Stimulated activated CD8-positive, alpha-beta memory T cell treated with anti-CD3 and anti-CD28 coated beads, Interleukin-12 subunit alpha, Interleukin-12 subunit beta, amount 100 ng/mL, for 24 hours (primary cell): ENCODE results near the gene CTBP2.

Experiments
- DNase-seq: peaks from one replicate; pipeline ENCODE4 v3.0.0-alpha.2; 2020; ENCODE audit errors: extremely low read depth

The CTBP2 gene

DNA sequence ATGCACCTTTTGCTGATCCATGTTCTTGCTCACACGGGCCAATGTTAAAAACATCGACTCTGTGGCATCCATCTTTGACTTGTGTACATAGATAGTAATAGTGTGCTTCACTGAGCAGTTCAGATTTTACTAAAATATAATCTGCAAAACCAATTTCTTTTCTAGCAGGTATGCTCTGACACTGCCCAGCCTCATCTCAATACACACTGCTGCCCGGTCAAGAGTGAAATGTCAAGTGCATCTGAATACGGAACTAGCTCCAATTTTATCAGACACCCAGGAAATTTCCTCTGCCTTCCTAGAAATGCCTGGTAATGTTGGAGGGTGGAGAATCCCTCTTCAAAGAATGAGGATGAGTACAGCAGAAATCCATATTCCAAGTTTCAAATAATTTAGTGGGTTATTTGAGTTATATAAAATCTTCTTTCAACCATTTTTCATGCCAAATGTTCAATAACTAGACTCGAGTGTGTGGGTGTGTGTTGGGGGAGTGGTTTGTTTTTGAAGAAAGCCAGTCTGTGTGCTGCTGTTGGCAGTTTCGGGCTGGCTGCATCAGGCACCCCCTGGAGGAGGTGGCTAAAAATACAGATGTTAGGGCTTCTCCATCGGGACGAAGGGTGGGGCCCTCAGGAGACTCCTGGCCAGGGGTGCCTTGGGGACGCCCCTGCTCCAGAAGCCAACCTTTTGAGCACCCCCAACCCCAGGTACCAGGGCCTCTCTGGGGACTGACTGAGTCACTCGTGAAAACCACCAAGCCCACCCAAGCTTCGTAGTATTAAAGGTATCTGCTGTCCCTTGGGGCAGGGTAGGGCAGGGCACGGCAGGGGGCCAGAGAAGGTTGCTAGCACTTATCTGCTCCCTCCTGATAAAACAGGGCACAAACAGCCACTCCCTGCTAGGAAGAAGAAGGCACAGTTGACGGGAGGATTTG lies 15.4 kb downstream of the CTBP2 start:
- no peak for DNase-seq

DNA sequence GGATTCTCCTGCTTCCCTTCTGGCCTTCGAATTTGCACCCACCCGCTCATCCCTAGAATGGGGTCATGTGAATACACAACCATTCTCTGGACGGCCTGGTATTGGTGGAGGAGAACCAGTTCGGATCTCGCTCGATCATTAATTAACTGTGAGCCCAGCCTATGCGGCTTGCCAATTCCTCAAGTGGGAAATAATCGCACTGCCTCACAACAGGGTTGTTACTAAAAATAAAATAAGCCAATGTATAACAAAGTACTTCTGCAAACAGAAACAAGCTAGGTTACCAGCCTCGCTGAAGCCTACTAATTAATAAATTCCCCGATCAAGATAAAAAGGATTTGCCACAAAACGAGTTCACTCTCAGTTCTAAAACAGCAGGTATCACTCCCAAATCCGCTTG lies 16.2 kb downstream of the CTBP2 start:
- DNase-seq: no peak

DNA sequence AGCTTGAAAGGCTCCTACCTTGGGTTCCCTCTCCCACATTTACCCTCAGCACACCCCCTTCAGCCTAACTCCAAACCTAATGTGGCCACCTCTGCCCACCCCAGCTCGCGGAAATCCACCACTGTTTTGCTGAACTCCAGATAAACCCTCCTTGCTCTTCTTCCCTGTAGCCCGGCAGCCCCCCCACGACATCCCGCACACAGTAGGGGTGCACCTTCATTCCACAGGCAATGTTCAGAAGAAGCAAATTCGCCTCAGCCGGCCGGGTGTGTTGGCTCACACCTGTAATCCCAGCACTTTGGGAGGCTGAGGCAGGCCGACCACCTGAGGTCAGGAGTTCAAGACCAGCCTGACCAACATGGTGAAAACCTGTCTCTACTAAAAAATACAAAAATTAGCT lies 17.4 kb downstream of the CTBP2 start:
- no peak for DNase-seq

DNA sequence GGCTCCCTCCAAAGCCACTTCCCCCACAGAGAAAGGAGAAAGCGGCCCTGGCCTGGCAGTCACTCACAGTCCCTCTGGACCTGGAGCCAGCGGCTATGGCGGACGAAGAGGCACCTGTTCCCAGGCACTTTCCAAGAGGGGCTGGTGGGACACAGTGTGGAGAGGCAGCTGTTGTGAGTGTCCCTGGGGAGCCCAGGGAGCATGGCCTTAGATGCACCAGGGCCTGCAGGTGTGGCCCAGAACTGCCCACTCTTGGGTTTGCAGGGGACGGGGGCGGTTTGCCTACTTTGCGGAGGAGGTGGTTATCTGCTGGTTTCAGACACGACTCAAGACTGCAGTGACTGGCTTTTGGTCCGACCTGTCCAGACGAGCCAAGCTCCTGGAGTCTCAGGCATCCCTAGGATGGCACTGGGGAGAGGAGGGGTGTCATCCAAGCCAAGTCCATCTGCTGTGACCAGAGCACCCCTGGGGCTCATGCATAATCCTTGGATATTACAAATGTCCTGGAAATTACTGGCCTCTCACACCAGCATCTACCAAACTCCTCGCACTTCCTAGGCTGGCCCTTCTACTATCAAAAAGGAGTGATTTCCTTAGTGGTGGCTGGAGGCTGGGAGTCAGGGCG lies 18.4 kb downstream of the CTBP2 start:
- no peak for DNase-seq

GRCh38 chr10:125141150-125141859 lies 19.1 kb downstream of the CTBP2 start:
- no peak for DNase-seq

DNA sequence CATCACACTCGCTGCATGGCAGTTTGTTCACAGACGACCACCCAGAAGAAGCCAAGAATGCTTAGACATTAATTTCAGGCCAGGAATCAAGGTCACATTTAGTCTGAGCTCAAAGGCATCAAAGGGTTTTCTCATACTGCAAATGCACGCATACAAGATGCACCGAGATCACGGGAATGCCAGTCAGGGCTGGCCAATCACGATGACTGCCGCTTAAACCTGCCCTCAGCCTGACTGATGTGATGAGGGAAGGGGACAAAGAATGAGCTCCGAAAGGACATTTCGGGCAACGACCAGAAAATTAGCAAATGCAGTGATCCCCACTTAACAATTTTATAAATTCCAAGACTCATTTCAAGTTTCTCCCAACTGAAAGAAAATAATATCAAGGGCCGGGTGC lies 20.2 kb downstream of the CTBP2 start:
- DNase-seq: no peak

GRCh38 chr10:125137601-125138438 lies 22.5 kb downstream of the CTBP2 start:
- no peak for DNase-seq

DNA sequence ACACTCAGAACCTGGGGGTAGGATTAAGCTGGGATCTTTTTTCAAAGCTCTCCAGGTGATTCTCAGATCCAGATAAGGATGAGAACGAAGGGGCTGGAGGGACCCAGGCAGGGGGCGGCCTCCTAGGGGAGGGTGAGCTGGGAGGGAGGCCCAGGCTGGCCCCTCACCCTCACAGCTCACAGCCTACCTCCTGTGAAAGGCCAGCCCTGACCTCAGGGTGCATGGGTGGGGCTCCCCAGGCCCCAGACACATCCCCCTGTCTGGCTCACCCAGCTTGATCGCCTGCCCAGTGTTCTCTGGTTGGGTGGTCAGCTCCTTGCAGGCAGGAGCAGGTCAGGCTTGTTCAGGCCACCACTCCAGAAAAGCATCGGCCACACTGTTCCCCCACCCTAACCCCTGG lies 24.3 kb downstream of the CTBP2 start:
- DNase-seq: no peak

GRCh38 chr10:125135771-125136035 lies 24.7 kb downstream of the CTBP2 start:
- DNase-seq: no peak

GRCh38 chr10:125134916-125135770 lies 25.2 kb downstream of the CTBP2 start:
- DNase-seq: no peak

GRCh38 chr10:125134483-125134848 lies 25.9 kb downstream of the CTBP2 start:
- no peak for DNase-seq

DNA sequence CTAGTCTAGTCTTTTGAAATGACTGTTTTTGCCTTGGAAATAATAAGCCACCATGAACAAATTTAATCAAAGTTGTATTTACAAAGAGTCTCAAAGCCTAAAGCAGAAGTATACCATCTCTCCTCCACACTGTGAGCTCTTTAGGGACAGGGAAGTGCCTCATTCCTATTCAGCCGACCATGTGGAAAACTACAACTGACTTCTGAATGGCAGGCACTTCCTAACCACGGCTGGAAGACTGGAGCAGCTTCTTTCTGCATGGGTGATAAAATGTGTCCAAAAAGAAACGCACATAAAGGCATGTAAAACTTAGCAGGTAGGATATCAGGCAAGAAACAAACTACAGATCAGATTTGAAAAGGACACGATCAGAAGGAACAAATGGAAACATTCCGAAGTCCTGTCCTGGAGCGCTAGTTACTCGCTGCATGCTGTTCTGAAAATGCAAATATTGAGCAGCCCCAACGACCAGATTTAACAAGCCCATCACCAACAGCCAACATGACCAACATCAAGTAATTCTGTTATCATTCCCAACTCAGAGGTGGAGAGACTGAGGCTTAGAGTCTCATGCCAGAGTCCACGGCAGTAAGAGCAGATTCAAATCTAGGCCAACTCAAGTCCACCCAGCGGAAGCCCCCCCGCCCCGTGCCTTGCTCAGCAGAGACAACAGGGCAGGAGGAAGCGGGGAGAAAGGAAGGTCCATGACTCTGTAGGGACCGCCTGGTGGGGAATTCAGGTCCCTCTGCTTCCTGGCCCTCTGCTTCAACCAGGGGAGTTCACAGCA lies 26.5 kb downstream of the CTBP2 start:
- no peak for DNase-seq

DNA sequence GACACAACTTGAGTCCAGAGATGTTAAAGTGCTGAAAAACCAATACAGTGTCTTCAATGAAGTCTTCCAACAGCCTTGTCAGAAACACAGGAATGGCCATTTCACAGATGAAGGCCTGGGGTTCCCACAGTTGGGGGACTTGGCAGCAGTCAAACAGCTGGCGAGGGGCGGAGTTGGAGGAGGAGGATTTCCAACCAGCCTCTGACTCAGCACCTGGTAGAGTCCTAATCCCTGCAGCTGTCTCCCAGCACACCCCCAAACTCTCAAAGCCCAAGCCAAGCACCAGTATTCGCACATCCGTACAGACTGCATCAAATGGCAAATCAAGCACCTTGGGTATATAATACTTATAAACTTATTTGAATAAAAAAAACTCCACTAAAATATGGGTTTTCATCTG lies 28.0 kb downstream of the CTBP2 start:
- no peak for DNase-seq

GRCh38 chr10:125130916-125131315 lies 29.4 kb downstream of the CTBP2 start:
- DNase-seq: no peak

- DNase-seq: no peak
Observed at GRCh38 chr10:125130260-125130659, 30.1 kb downstream of the CTBP2 start.

- DNase-seq: no peak
Observed at GRCh38 chr10:125129076-125129458, 31.3 kb downstream of the CTBP2 start.

GRCh38 chr10:125128397-125129075 lies 31.8 kb downstream of the CTBP2 start:
- DNase-seq: no peak

DNA sequence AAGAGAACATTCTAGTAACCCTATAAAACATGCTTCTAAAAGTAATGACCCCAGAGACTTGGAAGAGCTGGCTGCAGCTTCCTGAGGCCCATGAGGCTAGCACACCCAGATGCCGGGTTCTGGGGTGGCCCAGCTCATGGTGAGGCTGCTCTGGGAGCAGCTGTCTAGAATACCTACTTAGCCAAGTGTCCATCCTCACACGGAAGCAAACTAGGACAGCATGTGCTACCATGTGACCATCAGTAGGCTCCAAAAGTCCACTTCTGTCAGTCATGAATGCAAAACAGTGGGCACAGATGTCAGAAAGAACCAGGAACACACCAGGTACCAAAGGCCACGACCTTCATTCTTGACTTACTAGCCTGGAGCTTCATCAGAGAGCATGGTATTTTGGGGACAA lies 32.4 kb downstream of the CTBP2 start:
- no peak for DNase-seq

GRCh38 chr10:125127110-125127509 lies 33.3 kb downstream of the CTBP2 start:
- no peak for DNase-seq
